HFFc6 (cell line): ENCODE measurements around the gene TFR2. TPM values are rescaled to one million over a fixed set of nuclear protein-coding genes. Genes with fewer than 3 reads are reported as not detected.
"Not testable (repeated sequence)": the region's sequence is repeated elsewhere in the genome, so short reads cannot be mapped to it uniquely, and the experiment has no call there.

Experiments used
- DNase-seq: peaks from one replicate; pipeline ENCODE4 v3.0.0-alpha.2; 2018
- H3K27ac Mint-ChIP-seq: 2 replicates; pipeline ENCODE4 v1.8.0; 2020; ENCODE audit warnings: mild to moderate bottlenecking, mixed read lengths
- H3K27me3 Mint-ChIP-seq: 2 replicates; pipeline ENCODE4 v1.8.0; 2021; ENCODE audit warnings: mild to moderate bottlenecking, moderate library complexity, mixed read lengths; ENCODE audit not compliant: insufficient read depth
- H3K36me3 Mint-ChIP-seq: 2 replicates; pipeline ENCODE4 v1.8.0; 2021; ENCODE audit warnings: low read depth, mixed read lengths
- H3K4me1 Mint-ChIP-seq: 2 replicates; pipeline ENCODE4 v1.8.0; 2020; ENCODE audit warnings: low read depth, mixed read lengths
- H3K4me3 Mint-ChIP-seq: 2 replicates; pipeline ENCODE4 v1.8.0; 2020; ENCODE audit warnings: mild to moderate bottlenecking, moderate library complexity, mixed read lengths
- H3K9me3 Mint-ChIP-seq: 2 replicates; pipeline ENCODE4 v1.8.0; 2020; ENCODE audit warnings: mild to moderate bottlenecking, mixed read lengths
- CTCF ChIP-seq: fragments of 200-600 bp; sonication (generic); IDR thresholded peaks from 2 replicates; pipeline ENCODE4 v1.5.0; 2021; ENCODE audit warnings: antibody characterized with exemption, mild to moderate bottlenecking
- total RNA-seq, 6 experiments: library from RNA; stranded (reverse); fragmentation: NEBNext Ultra II Directional; extraction: Animal tissue kit (Norgen Biotek cat#: 25700); gene quantifications; 2 replicates in 1 of 6; 3 replicates in 5 of 6; pipeline ENCODE4 v1.2.3, GENCODE V29; 2021

TFR2 gene
- total RNA-seq, 6 experiments from 2014 or later, result 0.16 to 1.1 (median 0.27) TPM; not detected in 2

GRCh38 chr7:100668069-100668449 is 26.7 kb upstream of the TFR2 start:
- H3K9me3 Mint-ChIP-seq, result no peaks in the 10 kb centered on the region
- H3K4me3 Mint-ChIP-seq, result no peak overlapping the region
- H3K36me3 Mint-ChIP-seq, result no peaks in the 10 kb centered on the region
- no peak for TF ChIP-seq CTCF
- peaks cover 19% of the 10 kb centered on the region for H3K27me3 Mint-ChIP-seq
- H3K4me1 Mint-ChIP-seq, result peaks cover 10% of the 10 kb centered on the region
- H3K27ac Mint-ChIP-seq, result no peak overlapping the region
- DNase-seq, result no peak

GRCh38 chr7:100667331-100668068 is 26.1 kb upstream of the TFR2 start:
- Mint-ChIP-seq H3K4me1 (peaks cover 10% of the 10 kb centered on the region), H3K27me3 (peaks cover 19% of the 10 kb centered on the region), H3K4me3 (no peak overlapping the region), H3K27ac (no peak overlapping the region), H3K9me3 (no peaks in the 10 kb centered on the region), H3K36me3 (no peaks in the 10 kb centered on the region)
- no peak for TF ChIP-seq CTCF
- peak; percentile 23 for DNase-seq

- no peak for TF ChIP-seq CTCF
- peaks cover 17% of the 10 kb centered on the region for H3K27me3 Mint-ChIP-seq
- no peaks in the 10 kb centered on the region for H3K9me3 Mint-ChIP-seq
- H3K36me3 Mint-ChIP-seq, result no peaks in the 10 kb centered on the region
- DNase-seq, result no peak
- H3K4me1 Mint-ChIP-seq, result peaks cover 10% of the 10 kb centered on the region
- no peak overlapping the region for H3K27ac Mint-ChIP-seq
- no peak overlapping the region for H3K4me3 Mint-ChIP-seq
Observed at GRCh38 chr7:100665168-100665726, 23.9 kb upstream of the TFR2 start.

GRCh38 chr7:100662194-100662776 is 20.9 kb upstream of the TFR2 start:
- DNase-seq, H3K36me3 Mint-ChIP-seq, H3K27ac Mint-ChIP-seq, H3K9me3 Mint-ChIP-seq, H3K4me1 Mint-ChIP-seq, H3K4me3 Mint-ChIP-seq: not testable (repeated sequence)
- peaks cover 27% of the 10 kb centered on the region for H3K27me3 Mint-ChIP-seq

- Mint-ChIP-seq H3K4me3 (no peak within 1 kb of the TSS), H3K36me3 (no peaks in the 10 kb centered on the region), H3K27me3 (peaks cover 38% of the 10 kb centered on the region), H3K4me1 (no peaks in the 10 kb centered on the region), H3K27ac (no peak within 1 kb of the TSS), H3K9me3 (no peaks in the 10 kb centered on the region)
- no peak for DNase-seq
- no peak for TF ChIP-seq CTCF
Observed at GRCh38 chr7:100655908-100656674, 14.7 kb upstream of the TFR2 start, which contains the start of gene ACTL6B. ACTL6B (minus strand) TSS chr7:100656448; CDS start chr7:100656354, 94 bp downstream.
